ENCODE measurements around the gene REPIN1. TPM values are rescaled to one million over a fixed set of nuclear protein-coding genes. Genes with fewer than 3 reads are reported as not detected.

The REPIN1 gene
- total and polyA plus RNA-seq, 2 donors (not counting 1 experiment from before 2014, with no cell fraction given): 165 to 190 TPM

GRCh38 chr7:150400008-150400787, 31.6 kb downstream of the REPIN1 start:
- H3K9ac ChIP-seq (ENCODE audit: low read length): no peak overlapping the region
- Mint-ChIP-seq H3K4me3 (no peak overlapping the region), H3K9me3 (ENCODE audit: insufficient read depth) (no peaks in the 10 kb centered on the region), H3K4me1 (peaks cover 30% of the 10 kb centered on the region), H3K27me3 (no peaks in the 10 kb centered on the region), H3K27ac (no peak overlapping the region)
- DNase-seq (no peak), ATAC-seq (ENCODE audit: low read depth) (no peak)
- no peak overlapping the region for H2AFZ ChIP-seq (ENCODE audit: insufficient read depth, low read depth, low read length, poor library complexity, severe bottlenecking)
- peaks cover 0 to 7% of the 10 kb centered on the region in 2 experiments for H3K36me3 ChIP-seq (replicated peaks in 1 of 2; ENCODE audit: control extremely low read depth in 1 of 2, control insufficient read depth in 1 of 2, extremely low read depth in 1 of 2, insufficient read depth in 2 of 2, low read length in 1 of 2)
- no peak overlapping the region for H3K27ac ChIP-seq (ENCODE audit: low read length in 2 of 2)
- ChIA-PET CTCF (interaction anchor here (0.6 to 1.5 kb wide), 4 partner anchors 14 to 44 kb away, joined by 4 to 5 read pairs (median 5); no protein-coding TSS in a partner anchor), POLR2A (interaction anchor here (0.6 kb wide), 1 partner anchor 15 kb away, joined by 3 read pairs; no protein-coding TSS in a partner anchor)
- H3K4me1 ChIP-seq (ENCODE audit: control insufficient read depth in 2 of 2, insufficient read depth in 2 of 2, low read length in 2 of 2): peaks cover 14 to 19% of the 10 kb centered on the region in 2 donors
- no peak overlapping the region for H3K4me3 ChIP-seq (ENCODE audit: control extremely low read depth in 1 of 5, extremely low read depth in 1 of 5, insufficient read depth in 1 of 5, low read depth in 2 of 5, low read length in 4 of 5)
- no peaks in the 10 kb centered on the region for H3K9me3 ChIP-seq (ENCODE audit: control extremely low read depth in 1 of 3, control insufficient read depth in 2 of 3, insufficient read depth in 1 of 3, low read length in 2 of 3)
- H3K4me2 ChIP-seq (replicated peaks; ENCODE audit: low read depth, low read length, poor library complexity, severe bottlenecking): no peak overlapping the region
- H3K79me2 ChIP-seq (ENCODE audit: control insufficient read depth, insufficient read depth, low read length): peaks cover 16% of the 10 kb centered on the region
- 86% methylated on average over 9 of the region's 11 CpGs for WGBS (ENCODE audit: insufficient coverage)
- no peak for TF ChIP-seq CTCF (IDR thresholded peaks at IDR 0.05)
- TF ChIP-seq EZH2 (IDR thresholded peaks at IDR 0.05; ENCODE audit: borderline replicate concordance, insufficient read depth, low read depth, low read length, poor library complexity, severe bottlenecking): no peak
- H4K20me1 ChIP-seq (ENCODE audit: control insufficient read depth, insufficient read depth, low read length, poor library complexity, severe bottlenecking): no peaks in the 10 kb centered on the region
- H3K27me3 ChIP-seq (replicated peaks in 1 of 4; ENCODE audit: control extremely low read depth in 1 of 4, control insufficient read depth in 3 of 4, insufficient read depth in 4 of 4, low read length in 3 of 4): no peaks in the 10 kb centered on the region
- intact Hi-C loops (cut with micrococcal nuclease): loop anchor here (10.0 kb wide), 1 partner anchor 975 kb away; no protein-coding TSS in a partner anchor
